Hepatocyte (in vitro differentiated cells): Measurements from ENCODE around the gene PSMC1. TPM values are rescaled to one million over a fixed set of nuclear protein-coding genes. Genes with fewer than 3 reads are reported as not detected.

Experiments
- DNase-seq: peaks from one replicate; pipeline ENCODE4 v3.0.0-alpha.2; 2016; ENCODE audit warnings: low spot score
- H2AFZ ChIP-seq: fragments of 200-600 bp; sonication (generic); 2 replicates; pipeline ENCODE4 v1.6.0; 2016; ENCODE audit warnings: antibody characterized with exemption, mild to moderate bottlenecking
- H3K27ac ChIP-seq: fragments of 200-600 bp; sonication (generic); 2 replicates; pipeline ENCODE4 v1.5.1; 2016; ENCODE audit warnings: mild to moderate bottlenecking
- H3K27me3 ChIP-seq: fragments of 200-600 bp; sonication (generic); 2 replicates; pipeline ENCODE4 v1.6.1; 2016
- H3K36me3 ChIP-seq: fragments of 200-600 bp; sonication (generic); replicated peaks from 2 replicates; pipeline ENCODE4 v1.5.1; 2016; ENCODE audit warnings: low read depth; ENCODE audit not compliant: insufficient read depth
- H3K4me1 ChIP-seq: fragments of 200-600 bp; sonication (generic); 2 replicates; pipeline ENCODE4 v1.5.1; 2016; ENCODE audit warnings: mild to moderate bottlenecking, moderate library complexity; ENCODE audit not compliant: insufficient read depth
- H3K4me2 ChIP-seq: fragments of 200-600 bp; sonication (generic); 2 replicates; pipeline ENCODE4 v1.6.0; 2016
- H3K4me3 ChIP-seq: fragments of 200-600 bp; sonication (generic); 2 replicates; pipeline ENCODE4 v1.5.1; 2016; ENCODE audit warnings: mild to moderate bottlenecking
- H3K79me2 ChIP-seq: fragments of 200-600 bp; sonication (generic); 2 replicates; pipeline ENCODE4 v1.6.0; 2017; ENCODE audit warnings: mild to moderate bottlenecking
- H3K9me2 ChIP-seq: fragments of 200-600 bp; sonication (generic); replicated peaks from 2 replicates; pipeline ENCODE4 v1.6.0; 2017; ENCODE audit warnings: mild to moderate bottlenecking; ENCODE audit not compliant: insufficient read depth
- H3K9me3 ChIP-seq: fragments of 200-600 bp; sonication (generic); 2 replicates; pipeline ENCODE4 v1.5.1; 2016; ENCODE audit warnings: low read depth, mild to moderate bottlenecking
- H4K20me1 ChIP-seq: fragments of 200-600 bp; sonication (generic); 2 replicates; pipeline ENCODE4 v1.6.0; 2016; ENCODE audit warnings: mild to moderate bottlenecking; ENCODE audit not compliant: insufficient read depth, poor library complexity, severe bottlenecking
- CTCF ChIP-seq: fragments of 200-600 bp; sonication (generic); IDR thresholded peaks from 2 replicates; pipeline ENCODE4 v1.5.1; 2016; ENCODE audit warnings: antibody characterized with exemption, mild to moderate bottlenecking; ENCODE audit not compliant: poor library complexity
- EZH2 ChIP-seq: fragments of 200-600 bp; sonication (generic); IDR thresholded peaks from 2 replicates; pipeline ENCODE4 v1.6.1; 2016; ENCODE audit warnings: antibody characterized with exemption, mild to moderate bottlenecking, borderline replicate concordance
- EZH2phosphoT487 ChIP-seq: fragments of 200-600 bp; sonication (generic); IDR thresholded peaks from one replicate; pipeline ENCODE4 v1.6.1; 2018; ENCODE audit warnings: antibody characterized with exemption, mild to moderate bottlenecking, low read depth, moderate library complexity; ENCODE audit not compliant: unreplicated experiment, severe bottlenecking
- WGBS: methylation state at CpG from one replicate; pipeline ENCODE4 v1.1.6; 2016; ENCODE audit warnings: low lambda C conversion rate; ENCODE audit errors: missing lambda C conversion rate; 5-methylcytosine and 5-hydroxymethylcytosine counted together
- polyA plus RNA-seq: library from polyadenylated mRNA; unstranded; fragments of >200 nt; fragmentation: Nextera tagmentation; extraction: Ambion mirVana; gene quantifications from 2 replicates; pipeline ENCODE4 v1.2.1, GENCODE V29; 2016
- total RNA-seq: library from RNA; depleted of rRNA; stranded (reverse); fragments of >200 nt; gene quantifications from 2 replicates; pipeline ENCODE4 v1.2.3, GENCODE V29; 2014

Gene PSMC1
- total and polyA plus RNA-seq, 2 experiments from 2014 or later = 144 to 171 TPM

DNA sequence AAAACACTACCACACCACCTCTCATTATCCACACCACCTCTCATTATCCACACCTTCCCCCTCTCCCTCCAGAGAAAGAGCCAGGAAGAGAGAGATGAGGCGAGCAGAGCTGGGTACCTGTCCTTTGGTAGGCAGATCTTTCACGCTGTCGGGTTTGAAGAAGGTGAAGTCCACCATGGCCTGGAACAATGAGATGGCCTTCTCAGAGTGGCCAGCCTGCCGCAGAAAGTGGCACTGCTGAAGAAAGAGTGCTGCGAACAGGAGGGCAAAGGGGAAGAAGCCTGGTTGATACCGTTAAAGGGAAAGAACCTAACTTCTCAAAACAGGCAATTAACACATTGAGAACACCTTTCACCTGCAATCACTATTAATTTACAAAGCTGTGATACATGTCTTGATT is 44.8 kb downstream of the PSMC1 start:
- TF ChIP-seq EZH2 (no peak), CTCF (no peak), EZH2phosphoT487 (no peak)
- H3K9me3 ChIP-seq = no peaks in the 10 kb centered on the region
- H3K4me1 ChIP-seq = peaks cover 30% of the 10 kb centered on the region
- WGBS = 81% methylated on average over 6 of the region's 6 CpGs
- H4K20me1 ChIP-seq = no peaks in the 10 kb centered on the region
- H3K4me3 ChIP-seq = no peak overlapping the region
- H3K4me2 ChIP-seq = no peak overlapping the region
- no peak overlapping the region for H2AFZ ChIP-seq
- H3K36me3 ChIP-seq = no peaks in the 10 kb centered on the region
- no peak for DNase-seq
- H3K9me2 ChIP-seq = no peaks in the 10 kb centered on the region
- peak overlapping the region; percentile 7 for H3K27ac ChIP-seq
- no peaks in the 10 kb centered on the region for H3K27me3 ChIP-seq
- no peaks in the 10 kb centered on the region for H3K79me2 ChIP-seq

- peak; percentile 62 for DNase-seq
- Histone ChIP-seq H3K27ac (peak overlapping the region; percentile 48), H3K36me3 (no peaks in the 10 kb centered on the region), H4K20me1 (no peaks in the 10 kb centered on the region), H2AFZ (no peak overlapping the region), H3K9me2 (no peaks in the 10 kb centered on the region), H3K4me2 (peak overlapping the region; percentile 6), H3K9me3 (no peaks in the 10 kb centered on the region), H3K4me3 (no peak overlapping the region), H3K79me2 (no peaks in the 10 kb centered on the region), H3K27me3 (no peaks in the 10 kb centered on the region), H3K4me1 (peaks cover 30% of the 10 kb centered on the region)
- TF ChIP-seq EZH2phosphoT487 (no peak), CTCF (peak; percentile 77)
- 60% methylated on average over 5 of the region's 5 CpGs for WGBS
These were observed 45.3 kb downstream of the PSMC1 start for GRCh38 chr14:90301668-90302090.

DNA sequence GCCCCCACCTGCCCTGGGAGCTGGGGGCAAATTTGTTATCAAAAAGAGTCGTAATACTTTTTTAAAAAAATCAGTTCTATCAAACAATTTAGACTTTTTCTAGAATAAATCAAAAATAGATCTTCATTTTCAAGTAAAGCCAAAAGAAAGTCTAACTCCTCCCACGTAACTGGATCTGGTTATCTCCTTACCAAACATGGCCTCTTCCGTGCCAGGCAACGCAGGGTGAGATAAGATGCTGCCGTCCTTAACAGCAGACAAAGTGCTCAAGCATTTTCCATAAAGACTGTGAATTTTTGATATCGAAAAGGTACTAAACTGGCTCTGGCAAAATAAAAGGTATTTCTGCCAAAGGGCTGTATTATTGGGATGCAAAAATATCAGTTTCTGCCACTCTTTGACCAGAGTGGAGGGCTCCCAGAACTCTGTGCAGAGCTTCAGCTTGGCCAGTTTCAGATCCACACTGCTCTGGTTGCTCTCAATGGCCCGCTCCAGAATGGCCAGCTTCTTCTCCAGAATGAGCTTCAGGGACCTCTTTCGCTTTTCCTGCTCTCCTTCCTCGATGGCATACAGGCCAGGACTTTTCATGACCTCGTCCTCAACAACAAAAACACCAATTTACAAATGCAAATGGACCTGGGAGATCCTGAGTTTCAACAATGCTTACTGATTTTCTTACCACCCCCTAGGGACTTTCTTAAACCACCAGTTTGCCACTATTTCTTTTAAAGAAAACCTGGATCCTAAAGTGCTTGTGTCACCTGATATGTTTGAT is 46.4 kb downstream of the PSMC1 start:
- no peaks in the 10 kb centered on the region for H3K27me3 ChIP-seq
- no peak overlapping the region for H2AFZ ChIP-seq
- WGBS = 62% methylated on average over 10 of the region's 10 CpGs
- H3K9me2 ChIP-seq = no peaks in the 10 kb centered on the region
- no peaks in the 10 kb centered on the region for H3K36me3 ChIP-seq
- no peaks in the 10 kb centered on the region for H4K20me1 ChIP-seq
- H3K4me3 ChIP-seq = no peak overlapping the region
- no peaks in the 10 kb centered on the region for H3K9me3 ChIP-seq
- TF ChIP-seq CTCF (no peak), EZH2 (no peak), EZH2phosphoT487 (no peak)
- peaks cover 30% of the 10 kb centered on the region for H3K4me1 ChIP-seq
- no peaks in the 10 kb centered on the region for H3K79me2 ChIP-seq
- no peak for DNase-seq
- peak overlapping the region; percentile 22 for H3K4me2 ChIP-seq
- H3K27ac ChIP-seq = peak overlapping the region; percentile 52

GRCh38 chr14:90303473-90303872 is 47.1 kb downstream of the PSMC1 start:
- DNase-seq = peak; percentile 29
- Histone ChIP-seq H3K4me2 (peak overlapping the region; percentile 22), H3K4me1 (peaks cover 30% of the 10 kb centered on the region), H4K20me1 (no peaks in the 10 kb centered on the region), H2AFZ (no peak overlapping the region), H3K27me3 (no peaks in the 10 kb centered on the region), H3K9me3 (no peaks in the 10 kb centered on the region), H3K36me3 (no peaks in the 10 kb centered on the region), H3K9me2 (no peaks in the 10 kb centered on the region), H3K4me3 (no peak overlapping the region), H3K79me2 (no peaks in the 10 kb centered on the region), H3K27ac (peak overlapping the region; percentile 52)
- WGBS = 80% methylated on average over 4 of the region's 4 CpGs
- TF ChIP-seq CTCF (no peak), EZH2 (no peak), EZH2phosphoT487 (no peak)
